ENCODE results near the gene DUOXA1. TPM values are rescaled to one million over a fixed set of nuclear protein-coding genes. Genes with fewer than 3 reads are reported as not detected.
"Not testable (repeated sequence)": the region's sequence is repeated elsewhere in the genome, so short reads cannot be mapped to it uniquely, and the experiment has no call there.

DUOXA1 gene
- total RNA-seq, 1 experiment from 2014 or later: not detected

DNA sequence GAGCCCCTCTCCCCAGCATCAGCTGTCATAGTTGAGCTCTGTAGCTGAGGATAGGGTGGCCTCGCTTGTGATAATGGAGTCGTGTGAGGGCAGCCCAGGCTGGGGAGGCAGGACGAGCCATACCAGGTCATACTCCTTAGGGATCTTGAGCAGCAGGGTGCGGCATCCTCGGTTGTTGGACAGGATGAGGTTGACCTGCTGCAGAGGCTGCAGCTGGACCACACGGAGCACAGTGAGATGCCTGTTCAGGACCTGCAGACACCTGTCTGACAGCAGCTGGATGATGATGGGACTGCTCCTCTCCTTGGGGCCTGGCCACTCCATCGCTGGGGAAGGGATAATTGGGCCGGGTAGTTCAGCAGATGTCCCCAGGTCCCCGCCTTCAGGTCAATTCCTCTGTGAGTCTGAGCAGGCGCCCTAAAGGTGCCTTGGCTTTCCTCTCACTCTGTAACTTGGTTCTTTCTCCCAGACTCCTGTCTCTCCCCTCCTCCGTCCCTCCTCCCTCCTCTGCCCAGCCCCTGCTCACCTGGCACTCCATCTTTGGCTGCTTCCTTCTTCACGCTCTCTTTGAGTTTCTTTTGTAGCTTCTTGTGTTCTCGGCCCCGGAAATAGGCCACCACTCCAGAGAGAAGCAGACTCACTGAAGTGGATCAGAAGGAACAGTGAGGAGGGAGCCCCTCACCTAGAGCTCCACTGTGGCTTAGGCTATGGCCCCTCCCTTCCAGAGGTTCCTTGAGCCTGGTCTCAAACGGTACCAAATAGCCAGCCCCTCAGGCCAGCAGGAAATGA lies 23.5 kb downstream of the DUOXA1 start:
- no peak for DNase-seq (ENCODE audit: low read depth, low spot score)
- in situ Hi-C loops (cut with HindIII; ENCODE audit: low pct_unique_long_range_greater_than_20kb, low sequenced_read_pairs): no loop called here

DNA sequence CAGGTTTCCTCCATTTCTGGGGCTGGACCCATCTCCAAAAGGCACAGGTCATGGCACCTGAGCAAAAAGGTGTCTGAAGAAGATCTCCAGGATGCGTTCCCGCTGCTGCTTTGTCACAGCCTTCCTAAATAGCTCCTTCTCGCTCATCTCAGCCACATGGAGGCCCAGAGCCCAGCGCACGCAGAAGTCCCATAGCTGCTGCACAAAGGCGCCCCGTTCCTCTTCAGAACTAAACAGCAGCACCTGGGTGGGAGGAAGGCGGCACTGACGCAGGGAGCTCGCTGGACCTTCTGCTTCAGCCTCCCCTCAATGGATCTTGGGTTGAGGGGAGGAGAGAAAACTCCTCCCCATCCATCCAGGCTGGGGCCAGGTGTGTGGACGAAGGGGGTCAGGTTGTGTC lies 24.1 kb downstream of the DUOXA1 start:
- DNase-seq (ENCODE audit: low read depth, low spot score): no peak
- in situ Hi-C loops (cut with HindIII; ENCODE audit: low pct_unique_long_range_greater_than_20kb, low sequenced_read_pairs): no loop called here

DNA sequence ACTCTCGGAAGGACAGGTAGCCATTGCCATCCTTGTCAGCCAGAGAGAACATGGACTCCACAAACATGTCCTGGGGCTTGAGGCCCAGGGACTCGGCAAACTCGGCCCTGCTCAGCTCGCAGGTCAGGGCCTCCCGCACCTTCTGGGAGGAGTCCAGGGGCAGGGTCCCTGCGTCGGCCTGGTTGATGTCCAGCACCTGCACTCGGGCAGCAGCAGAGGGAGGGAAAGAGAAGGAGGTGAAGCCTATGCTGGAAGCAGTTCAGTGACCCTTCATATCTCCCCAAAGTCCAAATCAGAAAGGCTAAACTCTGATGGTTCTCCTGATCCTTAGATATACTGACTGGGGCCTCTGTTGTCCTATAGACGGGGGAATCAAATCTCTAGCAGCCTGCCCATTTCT lies 25.5 kb downstream of the DUOXA1 start:
- in situ Hi-C loops (cut with HindIII; ENCODE audit: low pct_unique_long_range_greater_than_20kb, low sequenced_read_pairs); DNase-seq (ENCODE audit: low read depth, low spot score): not testable (repeated sequence)

DNA sequence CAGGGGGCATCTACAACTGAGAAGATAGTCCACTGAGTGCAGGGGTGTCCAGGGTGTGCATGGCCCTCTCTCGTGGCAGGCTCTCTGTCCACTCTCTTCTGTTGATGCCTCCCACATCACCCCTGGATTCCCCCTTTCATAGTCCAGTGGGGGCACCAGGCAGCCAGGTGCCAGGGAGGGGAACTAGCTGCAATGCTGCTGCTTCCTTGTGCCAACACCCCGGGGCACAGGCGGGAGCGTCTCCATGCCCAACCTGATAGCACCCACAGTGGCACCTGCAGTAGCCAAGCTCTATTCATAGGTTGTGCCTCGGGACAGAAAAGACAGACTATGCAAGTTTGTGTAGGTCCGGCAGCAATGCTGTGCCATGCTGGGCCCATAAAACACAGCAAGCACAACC lies 27.5 kb downstream of the DUOXA1 start:
- DNase-seq (ENCODE audit: low read depth, low spot score): no peak
- in situ Hi-C loops (cut with HindIII; ENCODE audit: low pct_unique_long_range_greater_than_20kb, low sequenced_read_pairs): no loop called here

DNA sequence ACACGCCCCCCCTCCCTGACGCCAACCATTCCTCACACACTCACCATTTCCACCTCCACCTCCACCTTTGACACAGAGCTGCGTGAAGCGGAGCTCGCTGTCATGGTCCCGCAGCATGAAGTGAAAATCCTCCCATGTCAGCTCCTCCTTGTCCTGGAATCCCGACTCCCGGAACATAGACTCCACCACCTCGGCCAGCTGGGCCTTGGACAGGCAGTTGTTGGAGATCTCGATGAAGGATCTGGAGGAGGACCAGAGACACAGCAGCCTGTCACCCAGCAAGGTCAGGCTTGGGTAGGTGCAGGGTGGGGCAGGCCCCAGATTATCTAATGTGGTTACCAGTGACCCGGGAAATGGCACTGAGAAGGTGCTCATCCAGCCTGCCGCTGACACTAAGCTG lies 27.9 kb downstream of the DUOXA1 start:
- no peak for DNase-seq (ENCODE audit: low read depth, low spot score)
- in situ Hi-C loops (cut with HindIII; ENCODE audit: low pct_unique_long_range_greater_than_20kb, low sequenced_read_pairs): no loop called here

DNA sequence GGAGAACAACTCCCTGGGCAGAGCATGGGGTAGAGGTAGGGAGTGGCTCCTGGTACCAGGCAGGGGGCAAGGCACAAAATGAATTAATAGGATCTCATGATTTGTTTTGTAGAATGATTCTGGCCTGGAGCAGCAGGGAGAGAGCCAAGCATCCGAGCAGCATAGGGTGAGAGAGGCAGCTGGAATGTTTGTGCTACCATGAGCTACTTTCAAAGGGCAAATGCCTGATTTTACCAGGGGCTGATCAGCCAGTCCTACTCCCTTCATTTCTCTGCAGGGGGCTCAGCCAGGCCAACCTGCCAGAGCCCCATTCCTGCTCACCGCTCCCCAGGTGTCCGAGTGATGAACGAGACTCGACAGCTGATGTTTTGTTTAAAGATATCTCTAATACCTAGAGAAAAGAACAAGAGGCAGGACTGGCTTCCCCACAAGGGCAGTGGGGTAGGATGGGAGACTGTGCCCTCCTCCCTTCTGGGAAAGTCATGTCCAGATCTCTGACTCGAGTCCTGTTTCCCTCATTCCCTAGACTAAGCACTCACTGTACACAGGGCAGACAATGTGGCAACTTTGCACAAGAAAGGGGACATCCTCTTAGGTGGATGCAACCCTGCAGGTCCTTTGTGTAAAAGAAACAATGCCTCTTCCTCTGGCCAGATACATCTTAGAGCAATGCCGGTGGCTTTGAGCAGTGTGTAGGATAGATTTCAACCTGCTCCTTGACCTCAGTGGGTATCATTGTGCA lies 28.6 kb downstream of the DUOXA1 start:
- DNase-seq (ENCODE audit: low read depth, low spot score): no peak
- in situ Hi-C loops (cut with HindIII; ENCODE audit: low pct_unique_long_range_greater_than_20kb, low sequenced_read_pairs): no loop called here

DNA sequence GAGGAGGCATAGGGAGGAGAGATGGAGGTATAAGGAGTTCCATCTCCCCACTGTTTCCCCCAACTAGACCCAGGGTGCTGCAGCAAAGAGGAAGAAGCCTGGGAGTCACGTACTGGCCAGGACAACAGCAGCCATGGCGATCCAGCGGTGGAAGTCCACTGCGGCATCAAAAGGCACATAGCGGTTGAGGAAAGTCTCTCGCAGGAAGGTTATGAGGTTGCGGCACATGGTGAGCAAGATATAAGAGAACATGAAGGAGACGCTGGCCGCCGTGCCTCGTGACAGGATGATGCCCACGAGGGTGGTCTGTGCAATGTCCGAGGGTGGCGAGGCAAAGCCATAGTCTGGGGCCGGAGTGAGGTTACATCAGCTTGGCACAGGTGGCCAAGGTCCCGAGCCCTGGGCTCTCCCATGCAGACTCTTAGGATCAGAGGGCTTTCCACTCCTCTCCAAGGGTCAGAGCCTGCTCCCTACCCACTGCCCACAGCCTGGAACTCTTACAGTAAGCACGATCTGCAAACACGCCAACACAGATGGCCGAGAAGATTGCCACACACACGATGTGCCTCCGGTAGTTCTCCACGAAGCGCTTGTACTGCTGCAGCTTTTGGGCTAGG lies 30.0 kb downstream of the DUOXA1 start:
- DNase-seq (ENCODE audit: low read depth, low spot score): no peak
- in situ Hi-C loops (cut with HindIII; ENCODE audit: low pct_unique_long_range_greater_than_20kb, low sequenced_read_pairs): no loop called here

DNA sequence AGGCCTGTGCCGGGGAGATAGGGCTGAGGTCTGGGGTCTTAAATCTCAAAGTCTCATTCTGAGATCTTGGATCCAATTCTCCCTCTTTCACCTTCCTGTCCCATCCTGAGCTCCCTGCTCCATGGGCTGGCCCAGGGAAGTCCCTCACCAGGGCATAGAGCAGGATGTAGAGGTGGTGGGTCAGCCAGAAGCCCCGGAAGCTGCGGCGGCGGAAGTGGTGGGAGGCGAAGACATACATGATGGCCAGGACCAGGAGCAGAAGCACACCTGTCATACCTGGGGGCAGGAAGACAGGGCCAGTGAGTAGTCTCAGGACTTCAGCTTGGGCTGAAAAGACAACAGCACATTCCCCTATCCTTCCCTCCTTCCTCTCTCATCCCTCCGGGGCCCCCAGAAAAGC lies 32.2 kb downstream of the DUOXA1 start:
- DNase-seq (ENCODE audit: low read depth, low spot score): no peak
- in situ Hi-C loops (cut with HindIII; ENCODE audit: low pct_unique_long_range_greater_than_20kb, low sequenced_read_pairs): no loop called here

DNA sequence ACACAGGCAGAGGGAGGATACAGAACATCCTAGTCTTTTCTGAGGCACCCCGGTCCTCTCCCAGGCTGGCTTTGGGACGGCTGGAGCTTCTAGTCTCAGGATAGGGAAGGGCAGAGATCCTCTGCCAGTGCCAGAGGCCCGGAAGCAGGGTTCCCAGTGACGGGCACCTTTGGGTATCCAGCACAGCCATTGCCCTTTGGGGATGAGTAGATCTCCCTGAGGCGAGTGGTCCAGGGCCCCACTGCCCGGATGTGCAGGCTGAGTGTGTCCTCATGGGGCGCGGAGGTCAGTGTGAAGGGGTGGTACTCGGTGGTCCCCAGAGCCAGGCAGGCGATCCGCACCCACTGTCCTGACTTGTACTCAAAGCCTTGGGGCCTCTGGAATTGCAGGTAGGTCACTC lies 34.0 kb downstream of the DUOXA1 start:
- no peak for DNase-seq (ENCODE audit: low read depth, low spot score)
- in situ Hi-C loops (cut with HindIII; ENCODE audit: low pct_unique_long_range_greater_than_20kb, low sequenced_read_pairs): no loop called here

DNA sequence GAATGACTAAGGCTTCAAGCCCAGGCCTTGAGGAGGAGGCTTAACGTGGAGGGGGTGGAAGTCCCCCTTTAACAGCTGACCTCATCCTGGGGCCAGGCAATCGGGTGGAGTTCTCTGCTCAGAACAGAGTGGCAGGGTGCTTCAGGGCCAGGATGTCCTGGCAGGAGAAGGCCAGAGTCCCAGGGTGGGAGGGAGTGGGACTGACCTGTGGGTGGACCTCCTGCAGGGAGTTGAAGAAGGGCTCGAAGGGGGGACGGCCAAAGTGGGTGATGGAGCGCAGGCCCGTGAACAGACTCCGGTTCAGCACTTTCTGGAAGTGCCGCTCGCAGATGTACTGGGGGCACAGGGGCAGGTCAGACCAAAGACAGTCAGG lies 35.3 kb downstream of the DUOXA1 start:
- DNase-seq (ENCODE audit: low read depth, low spot score): no peak
- in situ Hi-C loops (cut with HindIII; ENCODE audit: low pct_unique_long_range_greater_than_20kb, low sequenced_read_pairs): no loop called here

DNA sequence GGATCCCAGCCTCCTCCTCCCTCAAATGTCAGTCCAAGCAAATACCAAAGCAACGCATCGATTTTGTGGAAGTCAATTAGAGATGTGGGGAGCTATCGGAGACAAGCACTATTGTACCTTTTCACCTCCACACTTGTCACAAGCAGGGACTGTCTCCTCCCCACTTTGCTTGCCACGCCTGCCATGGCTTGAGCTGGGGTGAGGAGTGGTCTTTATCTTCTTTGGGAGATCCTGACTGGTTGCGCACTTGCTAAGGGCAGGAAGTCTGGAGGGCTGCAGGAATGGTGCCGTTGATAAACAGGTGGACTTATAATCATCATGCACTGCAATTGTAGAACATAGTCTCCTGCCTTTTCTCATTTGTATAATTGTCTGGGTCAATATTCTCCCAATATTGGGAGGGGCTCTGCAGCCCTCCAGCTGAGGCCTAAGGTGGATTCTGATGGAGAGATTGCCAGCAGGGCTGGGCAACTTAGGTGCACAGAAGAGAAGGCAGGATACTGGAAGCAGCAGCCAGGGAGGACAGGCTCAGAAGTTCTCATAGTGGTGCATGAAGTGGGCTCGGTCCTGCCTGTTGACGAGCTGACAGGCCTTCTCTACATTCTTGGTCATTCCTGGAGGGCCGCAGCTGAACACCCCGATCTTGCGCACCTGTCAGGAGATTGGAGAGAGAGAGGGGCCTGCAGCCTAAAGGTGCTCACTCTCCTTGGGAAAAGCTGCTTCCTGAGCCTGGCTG lies 35.9 kb downstream of the DUOXA1 start:
- no peak for DNase-seq (ENCODE audit: low read depth, low spot score)
- in situ Hi-C loops (cut with HindIII; ENCODE audit: low pct_unique_long_range_greater_than_20kb, low sequenced_read_pairs): no loop called here

DNA sequence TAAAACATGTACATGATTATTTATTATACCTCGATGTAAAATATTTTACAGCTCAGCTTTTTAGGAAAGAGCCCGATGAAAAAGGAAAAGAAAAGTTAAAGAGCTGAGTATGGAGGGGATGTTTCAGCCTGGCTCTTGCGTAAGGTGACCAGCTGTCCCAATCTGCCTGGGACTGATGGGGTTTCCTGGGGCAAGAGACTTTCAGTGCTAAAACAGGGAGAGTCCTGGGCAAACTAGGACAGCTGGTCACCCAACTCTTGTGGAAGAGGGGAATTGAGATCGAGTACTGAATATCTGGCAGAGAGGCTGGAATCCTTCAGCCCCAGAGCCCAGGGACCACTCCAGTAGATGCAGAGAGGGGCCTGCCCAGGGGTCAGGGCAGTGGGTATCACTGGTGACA lies 36.7 kb downstream of the DUOXA1 start:
- no peak for DNase-seq (ENCODE audit: low read depth, low spot score)
- in situ Hi-C loops (cut with HindIII; ENCODE audit: low pct_unique_long_range_greater_than_20kb, low sequenced_read_pairs): no loop called here

DNA sequence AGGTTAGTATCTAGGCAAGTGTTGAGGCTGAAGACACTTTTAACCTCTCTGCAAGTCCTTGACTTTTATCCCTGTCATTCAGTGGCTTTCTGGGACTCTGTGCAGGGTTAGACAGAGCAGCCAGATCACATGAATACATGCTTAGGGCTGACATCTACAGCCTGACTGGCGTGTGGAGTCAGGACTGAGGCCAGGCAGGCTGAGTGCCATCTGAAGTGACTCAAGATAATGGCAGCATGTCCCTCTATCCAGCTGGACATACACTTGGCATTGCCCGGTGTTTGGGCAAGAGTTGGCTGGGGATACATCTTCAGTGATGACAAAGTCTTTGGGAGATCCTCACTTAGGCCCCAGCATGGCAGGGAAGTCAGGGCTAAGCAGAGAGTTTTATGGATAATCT lies 38.1 kb downstream of the DUOXA1 start:
- no peak for DNase-seq (ENCODE audit: low read depth, low spot score)
- in situ Hi-C loops (cut with HindIII; ENCODE audit: low pct_unique_long_range_greater_than_20kb, low sequenced_read_pairs): no loop called here

DNA sequence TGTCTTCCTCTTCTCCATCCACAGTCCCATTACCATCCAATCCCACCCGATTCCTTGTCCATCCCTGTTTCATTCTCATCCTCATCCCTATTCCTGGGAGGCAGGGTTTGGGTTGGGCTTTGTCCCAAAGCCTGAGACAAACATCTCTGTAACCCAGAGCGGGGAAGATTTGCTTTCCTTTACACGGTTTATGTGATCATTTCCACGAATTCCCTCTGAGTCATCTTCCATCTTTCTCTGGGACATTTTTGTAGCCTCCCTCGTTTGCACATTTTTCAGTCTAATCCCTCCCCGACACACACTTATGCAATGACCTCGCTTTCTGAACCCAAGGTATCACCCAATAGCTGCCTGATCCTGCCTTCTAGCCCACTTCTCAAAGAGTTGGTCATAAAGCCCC lies 38.5 kb downstream of the DUOXA1 start:
- DNase-seq (ENCODE audit: low read depth, low spot score): no peak
- in situ Hi-C loops (cut with HindIII; ENCODE audit: low pct_unique_long_range_greater_than_20kb, low sequenced_read_pairs): no loop called here

DNA sequence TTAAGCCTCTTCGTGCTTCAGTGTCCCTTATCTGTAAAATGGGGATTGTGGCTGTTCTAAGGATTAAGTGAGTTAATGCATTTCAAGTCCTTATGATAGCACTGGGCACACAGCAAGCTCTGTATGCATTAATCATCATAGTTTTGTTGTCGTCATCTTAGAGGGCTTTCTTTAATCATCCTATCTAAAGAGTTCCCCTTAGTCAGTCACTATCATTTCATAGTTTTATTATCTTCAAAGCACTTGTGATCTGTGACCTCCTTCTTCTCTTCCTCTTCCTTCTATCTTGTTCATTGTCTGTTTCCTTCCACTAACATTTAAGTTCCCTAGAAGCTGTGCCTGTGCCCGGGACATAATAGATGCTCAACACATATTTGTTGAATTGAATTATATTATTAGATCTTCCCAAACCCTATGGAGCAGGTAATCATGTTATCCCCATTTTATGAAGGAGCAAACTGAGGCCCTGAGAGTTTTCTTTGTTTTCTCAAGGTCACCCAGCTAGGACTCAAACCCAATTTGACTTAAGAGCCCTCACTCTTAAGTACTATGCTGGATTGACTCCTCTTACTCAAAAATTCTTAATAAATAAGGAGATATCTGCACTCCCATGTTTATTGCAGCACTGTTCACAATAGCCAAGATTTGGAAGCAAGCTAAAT lies 39.8 kb downstream of the DUOXA1 start:
- in situ Hi-C loops (cut with HindIII; ENCODE audit: low pct_unique_long_range_greater_than_20kb, low sequenced_read_pairs): no loop called here

DNA sequence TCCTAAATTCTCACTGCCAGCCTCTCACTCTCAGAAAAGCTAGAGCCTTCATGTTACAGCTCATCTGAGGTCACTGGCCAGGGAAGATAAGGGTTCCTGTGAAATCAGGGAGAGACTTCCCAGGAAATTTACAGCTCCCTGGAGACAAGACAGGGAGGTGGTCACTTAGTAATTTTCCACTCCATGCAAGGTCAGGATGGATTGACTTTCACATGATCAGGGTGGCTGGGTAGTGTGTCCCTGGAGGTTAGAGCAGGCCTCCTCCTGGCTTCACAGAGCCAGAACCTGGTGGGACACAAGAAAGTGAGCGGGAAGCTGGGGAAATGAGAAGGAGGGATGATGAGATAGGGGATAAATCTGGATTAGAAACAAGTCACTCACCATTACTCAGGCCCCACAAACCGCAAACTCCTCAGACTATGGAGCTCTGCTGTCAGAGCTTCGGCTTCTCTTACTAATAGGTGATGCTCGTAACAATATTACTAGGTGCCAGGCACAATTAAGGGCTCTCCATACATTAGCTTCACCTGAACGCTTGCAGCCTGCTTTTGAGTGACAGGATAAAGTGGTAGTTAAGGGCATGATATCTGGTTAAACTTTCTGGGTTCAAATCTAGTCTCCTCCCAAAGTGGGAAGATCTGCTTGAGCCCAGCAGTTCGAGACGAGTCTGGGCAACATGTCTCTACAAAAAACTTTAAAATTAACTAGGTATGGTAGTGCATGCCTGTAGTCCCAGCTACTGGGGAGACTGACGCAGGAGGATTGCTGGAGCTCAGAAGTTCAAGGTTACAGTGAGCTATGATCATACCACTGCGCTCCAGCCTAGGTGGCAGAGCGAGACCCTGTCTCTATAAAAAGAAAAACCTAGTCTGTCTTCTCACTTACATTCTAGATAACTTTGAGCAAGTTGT lies 40.6 kb downstream of the DUOXA1 start:
- DNase-seq (ENCODE audit: low read depth, low spot score): no peak
- in situ Hi-C loops (cut with HindIII; ENCODE audit: low pct_unique_long_range_greater_than_20kb, low sequenced_read_pairs): no loop called here

More for the DNA sequence above, 39.8 kb downstream of the DUOXA1 start:
- DNase-seq (ENCODE audit: low read depth, low spot score): no peak

DNA sequence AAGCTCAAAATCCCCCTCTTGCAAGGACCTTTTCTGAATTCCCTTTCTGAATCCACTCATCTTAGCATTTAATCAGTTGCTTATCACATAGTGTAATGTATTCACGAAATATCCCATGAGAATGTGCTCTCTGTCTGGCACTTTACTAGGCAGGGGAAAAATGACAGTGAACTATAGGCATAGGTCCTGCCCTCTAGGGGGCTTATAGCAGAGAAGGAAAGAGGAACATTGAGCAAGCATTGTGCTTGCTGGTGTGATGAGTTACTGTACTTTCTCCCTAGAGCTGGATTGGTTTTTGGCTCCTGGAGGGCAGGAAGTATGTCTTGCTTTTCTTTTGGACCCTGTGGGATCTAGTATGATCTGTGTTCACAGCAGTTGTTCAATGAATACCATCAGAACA lies 42.2 kb downstream of the DUOXA1 start:
- in situ Hi-C loops (cut with HindIII; ENCODE audit: low pct_unique_long_range_greater_than_20kb, low sequenced_read_pairs): no loop called here
- peak; percentile 22 for DNase-seq (ENCODE audit: low read depth, low spot score)
